Measurements from ENCODE around the gene ZNF615.
"Not testable (repeated sequence)": the region's sequence is repeated elsewhere in the genome, so short reads cannot be mapped to it uniquely, and the experiment has no call there.

Gene ZNF615

GRCh38 chr19:52007806-52008557 is at the start of gene ZNF615:
TSS of gene ZNF615 (minus strand) at chr19:52008211. CDS start at chr19:52003711, 4,500 bp downstream.
- H3K36me3 ChIP-seq (ENCODE audit: control insufficient read depth, insufficient read depth, low read length), result no peaks in the 10 kb centered on the region; the same call in 1 of the 2 replicates
- no peaks in the 10 kb centered on the region for H3K27me3 ChIP-seq (replicated peaks; ENCODE audit: control insufficient read depth, insufficient read depth, low read length)
- no peak for TF ChIP-seq CTCF (IDR thresholded peaks at IDR 0.05; ENCODE audit: insufficient read depth, low read length, poor library complexity, severe bottlenecking)
- DNase-seq (ENCODE audit: extremely low read depth, insufficient read length), result peak; percentile 86
- peak within 1 kb of the TSS; percentile 65 for H3K4me3 ChIP-seq (replicated peaks; ENCODE audit: low read depth, low read length)

DNA sequence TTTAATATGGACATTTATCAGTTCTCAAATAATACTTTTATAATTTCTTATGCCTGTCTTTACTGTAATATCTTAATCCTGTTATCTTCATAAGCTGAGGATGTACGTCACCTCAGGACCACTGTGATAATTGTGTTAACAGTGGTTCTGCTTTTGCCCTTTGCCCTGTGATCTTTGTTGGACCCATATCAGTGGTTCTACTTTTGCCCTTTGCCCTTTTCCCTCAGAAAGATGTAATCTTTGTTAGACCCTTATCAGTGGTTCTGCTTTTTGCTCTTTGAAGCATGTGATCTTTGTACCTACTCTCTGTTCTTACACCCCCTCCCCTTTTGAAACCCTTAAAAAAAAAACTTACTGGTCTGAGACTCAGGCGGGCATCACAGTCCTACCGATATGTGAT is 48.5 kb upstream of the ZNF615 start:
- not testable (repeated sequence) for H3K27me3 ChIP-seq (replicated peaks; ENCODE audit: control insufficient read depth, insufficient read depth, low read length); H3K4me3 ChIP-seq (replicated peaks; ENCODE audit: low read depth, low read length); DNase-seq (ENCODE audit: extremely low read depth, insufficient read length); H3K36me3 ChIP-seq (ENCODE audit: control insufficient read depth, insufficient read depth, low read length)

GRCh38 chr19:52051736-52052135 is 43.7 kb upstream of the ZNF615 start:
- H3K4me3 ChIP-seq (replicated peaks; ENCODE audit: low read depth, low read length); H3K36me3 ChIP-seq (ENCODE audit: control insufficient read depth, insufficient read depth, low read length); DNase-seq (ENCODE audit: extremely low read depth, insufficient read length); H3K27me3 ChIP-seq (replicated peaks; ENCODE audit: control insufficient read depth, insufficient read depth, low read length): not testable (repeated sequence)

DNA sequence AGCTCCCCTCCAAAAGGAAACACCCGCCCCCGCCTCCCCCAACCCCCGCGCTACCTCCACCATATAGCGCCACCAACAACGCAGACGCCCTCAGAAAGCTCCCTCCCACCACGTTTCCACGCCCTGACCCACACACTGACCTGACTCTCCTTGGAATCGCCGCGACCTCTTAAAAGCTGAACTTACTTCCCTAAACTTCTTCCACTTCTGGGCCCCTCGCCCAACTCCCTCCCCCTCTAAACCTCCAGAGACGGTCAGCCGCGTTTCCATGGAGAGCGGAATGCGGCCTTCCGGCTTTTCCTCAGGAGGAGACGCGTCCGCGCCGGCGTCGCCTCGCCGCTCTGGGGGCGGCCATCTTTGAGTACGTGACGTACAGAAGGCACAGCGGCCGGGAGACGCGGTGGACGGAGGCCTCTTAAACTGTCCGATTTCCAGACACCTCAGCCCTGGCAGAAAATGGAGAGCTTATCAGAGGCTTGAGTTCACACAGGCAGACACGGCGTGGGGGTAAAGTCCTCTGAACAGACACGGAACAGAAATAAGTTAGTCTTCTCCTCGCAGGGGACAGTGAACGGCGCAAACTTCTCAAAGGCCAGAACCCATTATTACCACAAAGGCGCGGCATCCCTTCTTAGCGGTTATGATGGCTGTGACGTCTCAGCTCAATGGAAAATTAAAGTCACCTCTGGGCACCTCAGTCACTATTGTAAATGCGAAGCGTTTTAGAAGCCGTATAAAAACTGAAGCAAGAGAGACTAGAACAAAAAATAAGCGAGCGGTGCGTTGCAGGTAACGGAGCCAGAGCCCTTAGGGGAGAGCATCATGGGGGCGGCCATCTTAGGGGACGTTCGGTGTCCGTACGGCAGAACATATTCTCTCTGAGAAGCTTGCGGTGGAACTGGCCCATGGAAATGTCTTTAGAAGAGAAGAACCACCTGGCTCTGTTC is 40.8 kb upstream of the ZNF615 start, which contains the start of gene ZNF432:
ZNF432 (minus strand) TSS at position 284 of the 947 bp plus-strand sequence. CDS start 1,970 bp downstream, outside the sequence.
- H3K36me3 ChIP-seq (ENCODE audit: control insufficient read depth, insufficient read depth, low read length), result no peaks in the 10 kb centered on the region; the same call in 1 of the 2 replicates
- peak within 1 kb of the TSS; percentile 88 for H3K4me3 ChIP-seq (replicated peaks; ENCODE audit: low read depth, low read length)
- no peaks in the 10 kb centered on the region for H3K27me3 ChIP-seq (replicated peaks; ENCODE audit: control insufficient read depth, insufficient read depth, low read length)
- peak; percentile 93 for DNase-seq (ENCODE audit: extremely low read depth, insufficient read length)
- TF ChIP-seq CTCF (IDR thresholded peaks at IDR 0.05; ENCODE audit: insufficient read depth, low read length, poor library complexity, severe bottlenecking), result no peak

- no peak overlapping the region for H3K4me3 ChIP-seq (replicated peaks; ENCODE audit: low read depth, low read length)
- peaks cover 8% of the 10 kb centered on the region for H3K36me3 ChIP-seq (ENCODE audit: control insufficient read depth, insufficient read depth, low read length)
- no peaks in the 10 kb centered on the region for H3K27me3 ChIP-seq (replicated peaks; ENCODE audit: control insufficient read depth, insufficient read depth, low read length)
- DNase-seq (ENCODE audit: extremely low read depth, insufficient read length), result no peak
- TF ChIP-seq CTCF (IDR thresholded peaks at IDR 0.05; ENCODE audit: insufficient read depth, low read length, poor library complexity, severe bottlenecking), result no peak
Measured at GRCh38 chr19:52039169-52039568, 31.2 kb upstream of the ZNF615 start.

- DNase-seq (ENCODE audit: extremely low read depth, insufficient read length), result no peak
- Histone ChIP-seq H3K36me3 (ENCODE audit: control insufficient read depth, insufficient read depth, low read length) (peaks cover 2% of the 10 kb centered on the region), H3K4me3 (replicated peaks; ENCODE audit: low read depth, low read length) (no peak overlapping the region), H3K27me3 (replicated peaks; ENCODE audit: control insufficient read depth, insufficient read depth, low read length) (no peaks in the 10 kb centered on the region)
- TF ChIP-seq CTCF (IDR thresholded peaks at IDR 0.05; ENCODE audit: insufficient read depth, low read length, poor library complexity, severe bottlenecking), result no peak
Measured at GRCh38 chr19:52034051-52034728, 26.2 kb upstream of the ZNF615 start.

Data from GM06990 (cell line).